ENCODE results near the gene PNMA6A.
"Not testable (repeated sequence)": the region's sequence is repeated elsewhere in the genome, so short reads cannot be mapped to it uniquely, and the experiment has no call there.

DNA sequence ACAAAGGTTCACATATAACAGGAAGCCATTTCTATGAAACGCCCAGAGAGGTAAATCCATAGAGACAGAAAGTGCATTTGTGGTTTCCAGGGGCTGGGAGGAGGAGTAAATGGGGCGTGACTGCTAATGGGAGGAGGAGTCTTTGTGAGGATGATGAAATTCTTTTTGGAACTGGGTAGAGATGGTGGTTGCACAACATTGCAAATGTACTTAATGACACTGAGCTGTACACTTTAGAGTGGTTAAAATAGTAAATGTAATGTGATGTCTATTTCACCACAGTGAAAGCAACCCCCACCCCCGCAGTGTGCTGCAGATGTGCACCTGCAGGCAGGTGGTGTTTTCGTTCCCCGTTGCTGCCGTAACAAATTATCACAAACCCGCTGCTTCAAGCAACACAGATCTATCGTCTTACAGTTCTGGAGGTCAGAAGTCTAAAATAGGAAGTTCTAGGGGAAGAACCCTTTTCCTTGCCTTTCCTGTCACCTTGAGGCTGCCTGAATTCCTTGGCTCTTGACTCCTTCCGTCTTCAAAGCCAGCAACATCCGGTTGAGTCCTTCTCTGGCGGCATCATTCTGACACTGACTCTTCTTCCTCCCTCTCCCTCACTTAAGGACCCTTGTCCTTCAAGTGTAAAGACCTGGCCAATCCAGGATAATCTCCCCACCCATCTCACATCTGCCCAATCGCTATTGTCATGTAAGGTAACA is 34.0 kb downstream of the PNMA6A start:
- TF ChIP-seq, protein P1, sequence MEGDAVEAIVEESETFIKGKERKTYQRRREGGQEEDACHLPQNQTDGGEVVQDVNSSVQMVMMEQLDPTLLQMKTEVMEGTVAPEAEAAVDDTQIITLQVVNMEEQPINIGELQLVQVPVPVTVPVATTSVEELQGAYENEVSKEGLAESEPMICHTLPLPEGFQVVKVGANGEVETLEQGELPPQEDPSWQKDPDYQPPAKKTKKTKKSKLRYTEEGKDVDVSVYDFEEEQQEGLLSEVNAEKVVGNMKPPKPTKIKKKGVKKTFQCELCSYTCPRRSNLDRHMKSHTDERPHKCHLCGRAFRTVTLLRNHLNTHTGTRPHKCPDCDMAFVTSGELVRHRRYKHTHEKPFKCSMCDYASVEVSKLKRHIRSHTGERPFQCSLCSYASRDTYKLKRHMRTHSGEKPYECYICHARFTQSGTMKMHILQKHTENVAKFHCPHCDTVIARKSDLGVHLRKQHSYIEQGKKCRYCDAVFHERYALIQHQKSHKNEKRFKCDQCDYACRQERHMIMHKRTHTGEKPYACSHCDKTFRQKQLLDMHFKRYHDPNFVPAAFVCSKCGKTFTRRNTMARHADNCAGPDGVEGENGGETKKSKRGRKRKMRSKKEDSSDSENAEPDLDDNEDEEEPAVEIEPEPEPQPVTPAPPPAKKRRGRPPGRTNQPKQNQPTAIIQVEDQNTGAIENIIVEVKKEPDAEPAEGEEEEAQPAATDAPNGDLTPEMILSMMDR (IDR thresholded peaks at IDR 0.05; ENCODE audit: poor library complexity): not testable (repeated sequence)
- TF ChIP-seq EZH2 (IDR thresholded peaks at IDR 0.05; ENCODE audit: borderline replicate concordance); EZH2phosphoT487 (IDR thresholded peaks at IDR 0.05; ENCODE audit: low read depth, severe bottlenecking, unreplicated experiment): not testable (repeated sequence)
